Stimulated activated CD8-positive, alpha-beta memory T cell treated with anti-CD3 and anti-CD28 coated beads, Interleukin-4, amount 100 ng/mL, for 48 hours (primary cell): Measurements from ENCODE around the gene E2F7.

Experiments used
- DNase-seq: peaks from one replicate; pipeline ENCODE4 v3.0.0-alpha.2; 2020

The E2F7 gene

DNA sequence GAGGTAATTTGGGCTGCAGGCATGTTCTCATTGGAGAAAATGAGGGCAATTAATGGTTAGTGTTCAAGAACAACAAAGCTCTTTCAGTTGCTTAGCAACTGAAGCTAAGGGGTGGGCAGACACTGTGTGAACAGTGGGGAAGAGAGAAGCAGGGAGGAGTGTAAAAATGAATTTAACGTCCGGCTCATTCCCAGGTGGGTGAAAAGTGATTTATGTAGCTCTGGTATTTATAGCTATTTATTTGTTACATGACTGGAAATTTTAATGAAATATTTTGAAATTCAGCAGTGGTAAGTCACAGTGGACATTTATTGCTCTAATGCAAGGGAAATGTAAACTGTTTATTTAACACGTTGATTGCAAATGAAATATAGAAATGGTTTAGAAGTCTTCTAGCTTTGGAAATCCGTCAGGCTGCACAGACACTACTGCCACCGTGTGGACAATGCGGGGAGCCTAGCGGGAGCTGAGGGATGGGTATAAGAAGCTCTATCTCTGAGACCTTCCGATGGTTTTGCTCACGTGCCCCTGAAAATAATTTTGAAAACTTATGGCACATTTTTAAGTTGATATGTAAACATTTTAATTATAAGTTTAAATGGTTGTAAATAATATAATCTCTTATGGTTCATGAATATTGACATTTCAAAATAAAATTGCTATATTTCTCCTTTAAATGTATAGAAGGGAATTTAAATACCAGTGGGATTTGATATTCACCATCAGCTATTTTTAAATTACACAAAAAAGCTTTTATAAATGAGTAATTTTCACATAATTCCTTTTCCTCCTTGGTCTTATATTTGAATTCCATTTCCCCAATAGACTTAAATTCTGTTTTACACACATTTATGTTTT, 54.4 kb downstream of the E2F7 start:
- peak; percentile 80 for DNase-seq

DNA sequence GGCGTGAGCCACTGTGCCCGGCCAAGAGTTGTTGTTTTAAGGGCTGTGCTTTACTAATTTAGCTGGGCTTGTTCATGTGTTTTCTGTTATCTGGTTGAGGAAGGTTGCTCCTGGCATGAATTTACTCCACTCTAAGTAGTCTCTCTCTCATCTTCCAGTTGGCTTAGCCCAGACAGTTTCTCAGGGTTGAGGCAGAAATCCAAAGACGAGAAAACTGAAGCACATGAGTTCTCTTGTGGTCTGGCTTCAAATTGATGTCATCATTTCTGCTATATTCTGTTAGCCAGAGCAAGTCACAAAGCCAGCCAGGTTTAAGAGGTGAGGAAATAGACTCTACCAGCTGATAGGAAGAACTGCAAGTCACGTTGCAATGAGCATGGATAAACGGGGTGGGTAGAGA, 57.9 kb downstream of the E2F7 start:
- no peak for DNase-seq

DNA sequence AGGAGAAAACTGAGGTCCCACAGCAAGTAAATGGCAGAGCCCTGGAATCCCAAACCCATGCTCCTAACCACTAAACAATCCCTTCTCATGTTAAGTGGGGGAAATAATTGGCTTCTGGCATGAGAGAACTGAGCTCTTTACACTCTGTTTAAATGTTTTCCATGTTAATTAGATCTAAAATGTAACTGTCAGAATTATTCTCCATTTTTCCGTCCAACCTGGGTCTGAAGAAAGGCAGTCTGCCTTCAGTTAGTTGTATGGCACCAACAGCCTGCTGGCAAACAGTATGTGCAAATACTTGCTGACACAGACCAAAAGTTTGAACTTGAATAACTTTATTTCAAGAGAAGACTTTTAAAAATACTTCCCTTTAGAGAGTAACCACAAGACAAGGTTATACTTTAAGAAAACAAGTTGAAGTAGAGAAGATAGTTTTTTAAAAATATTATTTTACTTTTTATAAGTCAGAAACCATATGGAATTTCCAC, 59.7 kb downstream of the E2F7 start:
- no peak for DNase-seq

DNA sequence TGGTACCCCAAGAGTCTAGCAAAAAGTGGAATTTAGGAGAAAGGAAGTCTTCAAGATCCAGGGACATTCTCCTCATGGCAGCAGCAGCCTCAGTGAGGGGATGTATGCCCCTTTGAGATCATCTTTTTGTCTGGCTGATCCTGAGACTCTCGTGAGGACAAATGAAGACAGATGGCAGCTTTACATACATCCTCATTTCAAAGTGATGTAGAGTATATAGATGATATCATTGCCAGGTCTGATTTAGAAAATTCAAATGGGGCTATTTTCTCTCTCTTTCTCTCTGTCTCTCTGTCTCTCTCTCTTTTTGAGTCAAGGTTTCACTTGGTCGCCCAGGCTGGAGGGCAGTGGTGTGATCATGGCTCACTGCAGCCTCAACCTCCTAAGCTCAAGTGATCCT, 61.5 kb downstream of the E2F7 start:
- no peak for DNase-seq

DNA sequence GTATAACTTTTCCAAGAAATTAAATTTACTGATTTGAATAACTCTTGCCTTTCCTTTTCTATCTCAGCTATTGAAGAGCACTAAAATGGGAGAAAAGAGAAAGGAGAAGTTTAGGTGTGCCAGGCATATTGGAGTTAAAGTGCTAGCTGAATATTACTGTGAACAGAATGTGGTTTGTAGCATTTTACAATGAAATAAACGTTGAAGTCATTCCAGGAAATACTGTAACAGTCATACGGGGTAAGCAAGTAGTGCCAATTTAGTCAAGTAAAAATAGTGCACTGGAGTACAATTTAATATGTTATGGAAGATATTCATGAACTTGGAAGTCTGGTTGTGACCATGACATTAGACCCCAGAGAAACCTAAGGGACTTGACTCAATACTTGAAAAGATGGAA, 62.1 kb downstream of the E2F7 start:
- no peak for DNase-seq

DNA sequence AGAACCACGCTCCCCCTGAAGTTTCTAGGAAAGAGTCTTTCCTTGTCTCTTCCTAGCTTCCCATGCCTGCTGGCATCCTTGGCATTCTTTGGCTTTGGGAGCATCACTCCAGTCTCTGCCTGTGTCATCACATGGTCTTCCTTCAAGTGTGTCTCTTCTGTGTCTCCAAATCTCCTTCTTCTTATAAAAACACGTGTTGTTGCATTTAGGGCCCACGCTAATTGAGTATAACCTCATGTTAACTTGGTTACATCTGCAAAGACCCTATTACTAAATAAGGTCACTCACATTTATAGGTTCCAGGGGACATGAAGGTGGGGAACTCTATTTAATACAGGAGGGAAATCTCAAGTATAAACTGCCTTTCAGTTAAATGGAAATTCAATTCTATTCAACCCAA, 63.0 kb downstream of the E2F7 start:
- no peak for DNase-seq

DNA sequence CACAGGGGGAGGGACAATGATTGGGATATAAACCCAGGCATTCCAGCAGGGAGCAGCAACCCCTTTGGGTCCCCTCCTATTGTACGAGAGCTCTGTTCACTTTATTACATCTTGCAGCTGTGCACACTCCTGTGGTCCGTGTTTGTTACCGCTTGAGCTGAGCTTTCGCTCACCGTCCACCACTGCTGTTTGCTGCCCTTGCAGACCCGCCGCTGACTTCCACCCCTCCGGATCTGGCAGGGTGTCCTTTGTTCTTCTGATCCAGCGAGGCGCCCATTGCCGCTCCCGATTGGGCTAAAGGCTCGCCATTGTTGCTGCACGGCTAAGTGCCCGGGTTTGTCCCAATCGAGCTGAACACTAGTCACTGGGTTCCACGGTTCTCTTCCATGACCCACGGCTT, 64.1 kb downstream of the E2F7 start:
- DNase-seq = no peak

DNA sequence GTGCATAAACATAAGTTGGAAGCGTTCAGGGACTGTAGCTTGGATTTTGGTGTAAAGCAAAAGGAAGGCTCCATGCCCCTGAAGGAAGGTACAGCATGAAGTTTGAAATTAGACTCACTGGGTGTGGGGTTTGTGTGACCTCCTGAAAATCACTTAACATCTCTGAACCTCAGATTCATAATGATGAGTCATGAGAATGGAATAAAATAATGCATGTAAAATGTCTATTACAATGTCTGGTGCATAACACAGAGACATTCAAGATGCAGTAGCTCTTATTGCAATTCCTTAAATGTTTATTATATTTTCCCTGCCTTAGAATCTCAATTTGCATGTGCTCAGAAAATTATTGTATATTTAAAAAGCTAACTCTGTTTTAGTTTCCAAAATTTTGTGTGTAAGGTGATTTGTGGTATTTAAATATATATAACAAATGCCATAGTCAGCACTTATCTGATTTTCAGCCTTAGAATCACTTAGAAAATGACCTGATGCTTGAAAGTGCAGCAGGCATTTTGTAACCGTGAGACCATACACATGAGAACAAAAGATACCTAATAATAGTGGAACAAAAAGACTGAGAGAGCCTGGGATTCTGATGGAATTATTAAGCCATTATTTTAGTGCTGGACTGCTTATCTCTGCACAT, 66.3 kb downstream of the E2F7 start:
- DNase-seq = no peak

DNA sequence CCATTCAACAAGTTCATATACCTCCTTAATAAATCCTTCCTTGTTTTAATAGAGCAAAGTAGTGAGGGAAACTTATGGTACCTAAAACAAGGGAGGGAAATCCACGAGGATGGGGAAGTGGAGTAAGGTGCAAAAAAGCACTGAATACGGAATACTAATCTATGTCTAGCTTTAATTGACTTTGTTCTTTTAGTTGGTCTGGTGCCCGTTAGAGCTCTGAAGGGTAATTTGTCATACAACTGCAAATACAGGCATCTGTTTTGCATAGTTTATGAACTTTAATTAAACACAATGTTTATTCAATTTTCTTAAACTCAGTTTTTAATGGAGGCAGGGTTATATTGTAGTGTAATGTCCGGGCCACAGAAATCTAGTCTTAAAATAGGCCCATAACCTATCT, 67.0 kb downstream of the E2F7 start:
- DNase-seq = no peak

DNA sequence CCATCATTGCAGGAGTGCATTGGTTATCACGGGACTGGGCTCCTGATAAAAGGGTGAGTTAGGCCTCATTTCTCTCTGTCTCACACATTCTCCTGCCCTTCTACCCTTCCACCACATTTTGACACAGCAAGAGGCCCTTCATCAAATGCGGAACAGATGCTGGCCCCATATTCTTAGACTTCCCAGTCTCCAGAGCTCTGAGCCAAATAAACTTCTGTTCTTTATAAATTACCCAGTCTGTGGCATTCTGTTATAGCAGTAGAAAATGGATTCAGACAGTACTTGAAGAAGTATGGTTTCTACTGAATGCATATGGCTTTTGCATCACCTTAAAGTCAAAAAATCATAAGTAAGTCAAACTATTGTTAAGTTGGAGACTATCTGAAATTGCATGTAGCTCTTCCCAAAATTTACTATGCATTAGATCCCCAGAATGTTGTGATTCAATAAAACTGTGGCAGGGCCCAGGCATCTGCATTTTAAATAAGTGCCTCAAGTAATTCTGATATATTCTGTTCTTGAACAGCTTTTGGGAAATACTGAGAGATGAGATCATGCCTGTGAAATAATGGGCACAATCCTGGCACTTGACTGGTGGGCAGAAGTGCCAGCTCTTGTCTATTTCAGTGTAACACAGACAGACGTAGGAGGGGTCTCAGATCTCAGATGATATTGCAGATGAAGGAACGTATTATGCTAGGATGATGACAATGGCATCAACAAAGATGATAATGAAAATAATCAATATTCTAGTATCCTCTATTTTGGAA, 68.2 kb downstream of the E2F7 start:
- no peak for DNase-seq

DNA sequence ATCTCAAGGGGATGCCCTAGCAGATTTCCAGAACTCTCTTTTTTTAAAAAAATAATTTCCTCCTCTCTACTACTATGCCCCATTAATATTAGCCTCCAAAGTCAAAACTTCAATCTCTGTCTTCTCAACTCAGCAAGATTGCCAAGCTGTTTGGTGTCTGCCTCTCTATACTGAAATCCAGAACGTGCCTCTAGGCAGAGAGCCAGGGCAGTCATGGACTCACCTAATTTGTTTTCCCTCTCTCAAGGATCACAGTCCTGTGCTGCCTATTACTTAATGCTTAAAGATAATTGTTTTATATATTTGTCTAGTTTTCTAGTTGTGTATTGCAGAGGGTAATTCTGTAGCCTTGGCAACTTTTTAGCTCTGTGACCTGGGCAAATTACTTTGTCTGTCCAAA, 74.7 kb downstream of the E2F7 start:
- DNase-seq = no peak

DNA sequence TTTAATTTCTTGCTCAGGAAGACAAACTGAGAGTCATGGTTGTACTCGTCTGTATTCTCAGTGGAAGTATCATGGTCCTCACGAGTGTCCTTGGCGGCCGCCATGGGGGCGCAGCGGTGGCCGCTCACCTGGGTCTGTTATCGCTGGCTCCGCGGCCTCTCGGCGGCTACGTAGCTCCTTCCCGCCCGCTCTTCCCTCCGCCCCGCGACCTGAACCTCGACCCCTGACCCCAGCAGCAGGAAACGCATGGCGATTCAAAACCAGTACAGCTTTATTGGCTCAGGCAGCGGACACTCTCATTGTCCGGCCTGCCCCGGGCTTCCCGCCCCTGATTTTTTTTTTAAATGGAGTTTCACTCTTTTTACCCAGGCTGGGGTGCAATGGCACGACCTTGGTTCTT, 80.8 kb downstream of the E2F7 start:
- DNase-seq = no peak

DNA sequence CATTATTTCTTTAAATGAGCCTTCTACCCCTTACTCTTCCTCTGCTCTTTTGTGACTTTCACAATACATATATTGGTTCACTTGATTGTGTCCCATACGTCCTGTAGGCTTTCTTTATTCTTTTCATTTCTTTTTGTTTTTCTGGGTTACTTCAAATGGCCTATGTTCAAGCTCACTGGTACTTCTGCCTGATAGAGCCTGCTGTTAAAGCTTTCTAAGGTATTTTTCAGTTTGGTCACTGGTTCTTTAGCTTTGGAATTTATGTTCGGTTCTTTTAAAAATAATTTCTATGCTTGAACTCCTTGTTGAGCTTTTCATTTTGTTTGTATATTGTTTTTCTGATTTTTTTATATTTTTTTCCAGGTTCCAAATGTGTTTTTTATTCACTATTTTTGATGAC, 81.9 kb downstream of the E2F7 start:
- DNase-seq = no peak

DNA sequence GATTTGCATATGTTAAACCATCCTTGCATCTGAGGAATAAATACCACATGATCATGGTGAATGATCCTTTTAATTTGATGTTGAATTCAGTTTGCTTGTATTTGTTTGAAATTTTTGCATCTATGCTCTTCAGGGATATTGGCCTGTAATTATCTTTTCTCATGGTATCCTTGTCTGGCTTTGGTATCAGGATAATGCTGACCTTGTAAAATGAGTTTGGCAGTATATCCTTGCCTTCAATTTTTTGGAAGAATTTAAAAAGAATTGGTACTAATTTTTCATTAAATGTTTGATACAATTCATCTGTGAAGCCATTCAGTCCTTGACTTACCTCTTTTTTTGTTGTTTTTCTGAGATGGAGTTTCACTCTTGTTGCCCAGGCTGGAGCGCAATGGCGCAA, 85.2 kb downstream of the E2F7 start:
- no peak for DNase-seq

DNA sequence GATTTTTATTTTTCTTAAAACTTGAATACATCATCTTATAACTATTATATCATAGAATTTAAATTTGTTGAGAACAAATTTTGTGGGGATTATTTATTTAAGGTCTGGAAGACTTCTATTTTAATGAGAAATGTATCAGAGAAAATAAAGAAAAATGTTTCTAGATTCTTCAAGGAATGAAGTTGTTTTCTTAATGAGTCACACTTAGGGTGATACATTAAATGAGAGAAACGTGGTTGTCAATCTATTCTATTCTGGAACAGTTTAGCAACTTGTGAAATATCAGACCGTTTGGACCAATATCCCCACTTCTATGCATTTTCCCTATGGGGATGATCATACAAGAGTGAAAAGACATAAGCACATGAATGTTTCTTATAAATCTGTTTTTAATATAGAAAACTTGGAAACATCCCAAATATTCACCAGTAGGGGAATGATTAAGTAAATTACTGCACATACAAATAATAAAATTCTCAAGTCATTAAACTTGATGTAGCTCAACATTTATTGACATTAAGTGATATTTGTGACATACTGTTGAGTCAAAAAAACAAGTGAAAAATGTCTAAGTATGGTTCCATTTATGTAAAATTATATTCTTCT, 88.5 kb downstream of the E2F7 start:
- no peak for DNase-seq
